SK-N-SH treated with all-trans-retinoic acid at 6 μM for 48 hours (cell line): ENCODE data around the gene RETREG3.

ENCODE experiments used
- ATAC-seq: fragments of 200-7000 bp; cut with Tn5 transposase; 3 replicates; pipeline ENCODE4 v1.9.1; 2020; ENCODE audit warnings: mild to moderate bottlenecking, moderate library complexity
- BACH2 ChIP-seq: fragments of 250-450 bp; sonication (Bioruptor Pico); IDR thresholded peaks from 2 replicates; pipeline ENCODE4 v1.9.0; 2021; ENCODE audit warnings: mild to moderate bottlenecking, borderline replicate concordance
- CREB5 ChIP-seq: fragments of 250-450 bp; sonication (Bioruptor Pico); IDR thresholded peaks from 2 replicates; pipeline ENCODE4 v1.5.1; 2020; ENCODE audit warnings: low read depth, mild to moderate bottlenecking, moderate library complexity
- CSDC2 ChIP-seq: fragments of 250-450 bp; sonication (Bioruptor Pico); IDR thresholded peaks from 2 replicates; pipeline ENCODE4 v1.5.0; 2020; ENCODE audit warnings: mild to moderate bottlenecking, moderate library complexity
- CSRNP3 ChIP-seq: fragments of 250-450 bp; sonication (Bioruptor Pico); IDR thresholded peaks from 2 replicates; pipeline ENCODE4 v1.5.1; 2021; ENCODE audit warnings: mild to moderate bottlenecking, moderate library complexity
- ESRRG ChIP-seq: fragments of 250-450 bp; sonication (Bioruptor Pico); IDR thresholded peaks from 2 replicates; pipeline ENCODE4 v1.6.1; 2021; ENCODE audit warnings: mild to moderate bottlenecking
- GLIS3 ChIP-seq: fragments of 250-450 bp; sonication (Bioruptor Pico); IDR thresholded peaks from 2 replicates; pipeline ENCODE4 v1.5.0; 2020; ENCODE audit warnings: mild to moderate bottlenecking, moderate library complexity
- ISL1 ChIP-seq: fragments of 250-450 bp; sonication (Bioruptor Pico); IDR thresholded peaks from 2 replicates; pipeline ENCODE4 v2.1.2; 2022; ENCODE audit warnings: mild to moderate bottlenecking, moderate library complexity
- PPARA ChIP-seq: fragments of 250-450 bp; sonication (Bioruptor Pico); IDR thresholded peaks from 2 replicates; pipeline ENCODE4 v1.5.0; 2020; ENCODE audit warnings: mild to moderate bottlenecking, borderline replicate concordance
- RARB ChIP-seq: fragments of 250-450 bp; sonication (Bioruptor Pico); IDR thresholded peaks from 2 replicates; pipeline ENCODE4 v1.8.0; 2021; ENCODE audit warnings: mild to moderate bottlenecking, moderate library complexity
- SNAI2 ChIP-seq: fragments of 250-450 bp; sonication (Bioruptor Pico); IDR thresholded peaks from 2 replicates; pipeline ENCODE4 v1.5.0; 2020; ENCODE audit warnings: mild to moderate bottlenecking, moderate library complexity
- TCF4 ChIP-seq: fragments of 250-450 bp; sonication (Bioruptor Pico); IDR thresholded peaks from 2 replicates; pipeline ENCODE4 v1.8.0; 2021; ENCODE audit warnings: mild to moderate bottlenecking, moderate library complexity, borderline replicate concordance
- ZC3H10 ChIP-seq: fragments of 250-450 bp; sonication (Bioruptor Pico); IDR thresholded peaks from 2 replicates; pipeline ENCODE4 v1.5.1; 2021; ENCODE audit warnings: mild to moderate bottlenecking, moderate library complexity
- ZFP3 ChIP-seq: fragments of 250-450 bp; sonication (Bioruptor Pico); IDR thresholded peaks from 2 replicates; pipeline ENCODE4 v1.5.0; 2020; ENCODE audit warnings: mild to moderate bottlenecking, moderate library complexity
- ZFP30 ChIP-seq: fragments of 450-650 bp; formaldehyde crosslinking; IDR thresholded peaks from 2 replicates; pipeline ENCODE4 v1.5.0; 2022; ENCODE audit warnings: mild to moderate bottlenecking, moderate library complexity
- ZNF565 ChIP-seq: fragments of 450-650 bp; formaldehyde crosslinking; conservative IDR thresholded peaks from 2 replicates; pipeline ENCODE4 v1.5.0; 2020; ENCODE audit warnings: low read depth, mild to moderate bottlenecking, moderate library complexity
- ZNF8 ChIP-seq: fragments of 450-650 bp; formaldehyde crosslinking; IDR thresholded peaks from 2 replicates; pipeline ENCODE4 v1.5.0; 2020; ENCODE audit warnings: mild to moderate bottlenecking, moderate library complexity
- TF ChIP-seq, protein P1 (sequence below): fragments of 250-450 bp; sonication (Bioruptor Pico); IDR thresholded peaks from 2 replicates; pipeline ENCODE4 v1.5.0; 2020; ENCODE audit warnings: mild to moderate bottlenecking, moderate library complexity
- TF ChIP-seq, protein P2 (sequence below): fragments of 250-450 bp; sonication (Bioruptor Pico); IDR thresholded peaks from 2 replicates; pipeline ENCODE4 v1.8.0; 2021; ENCODE audit warnings: low read depth, mild to moderate bottlenecking, moderate library complexity, borderline replicate concordance
- TF ChIP-seq, protein P3 (sequence below): fragments of 250-450 bp; sonication (Bioruptor Pico); IDR thresholded peaks from 2 replicates; pipeline ENCODE4 v1.8.0; 2020; ENCODE audit warnings: mild to moderate bottlenecking, moderate library complexity, borderline replicate concordance

RETREG3 gene

DNA sequence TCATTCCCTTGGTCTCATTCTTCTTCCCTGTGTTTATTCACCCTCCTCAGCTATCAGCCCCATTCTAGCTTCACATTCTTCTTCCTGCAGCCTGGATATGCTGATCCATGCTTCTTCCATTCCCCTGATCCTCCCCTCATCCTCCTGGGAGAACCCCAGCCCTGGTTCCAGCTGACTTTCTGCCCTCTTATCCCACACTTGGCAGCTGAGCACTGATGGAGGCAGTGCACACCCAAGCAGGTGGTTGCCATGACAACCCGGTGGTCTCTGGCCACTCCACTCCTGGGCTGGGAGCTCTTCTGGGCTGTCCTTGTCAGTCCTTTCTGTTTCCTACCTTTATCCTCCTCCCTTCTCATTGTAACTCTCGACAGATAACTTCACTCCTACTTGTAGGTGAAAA lies 33.2 kb upstream of the RETREG3 start (continued):
- TF ChIP-seq, protein P1, sequence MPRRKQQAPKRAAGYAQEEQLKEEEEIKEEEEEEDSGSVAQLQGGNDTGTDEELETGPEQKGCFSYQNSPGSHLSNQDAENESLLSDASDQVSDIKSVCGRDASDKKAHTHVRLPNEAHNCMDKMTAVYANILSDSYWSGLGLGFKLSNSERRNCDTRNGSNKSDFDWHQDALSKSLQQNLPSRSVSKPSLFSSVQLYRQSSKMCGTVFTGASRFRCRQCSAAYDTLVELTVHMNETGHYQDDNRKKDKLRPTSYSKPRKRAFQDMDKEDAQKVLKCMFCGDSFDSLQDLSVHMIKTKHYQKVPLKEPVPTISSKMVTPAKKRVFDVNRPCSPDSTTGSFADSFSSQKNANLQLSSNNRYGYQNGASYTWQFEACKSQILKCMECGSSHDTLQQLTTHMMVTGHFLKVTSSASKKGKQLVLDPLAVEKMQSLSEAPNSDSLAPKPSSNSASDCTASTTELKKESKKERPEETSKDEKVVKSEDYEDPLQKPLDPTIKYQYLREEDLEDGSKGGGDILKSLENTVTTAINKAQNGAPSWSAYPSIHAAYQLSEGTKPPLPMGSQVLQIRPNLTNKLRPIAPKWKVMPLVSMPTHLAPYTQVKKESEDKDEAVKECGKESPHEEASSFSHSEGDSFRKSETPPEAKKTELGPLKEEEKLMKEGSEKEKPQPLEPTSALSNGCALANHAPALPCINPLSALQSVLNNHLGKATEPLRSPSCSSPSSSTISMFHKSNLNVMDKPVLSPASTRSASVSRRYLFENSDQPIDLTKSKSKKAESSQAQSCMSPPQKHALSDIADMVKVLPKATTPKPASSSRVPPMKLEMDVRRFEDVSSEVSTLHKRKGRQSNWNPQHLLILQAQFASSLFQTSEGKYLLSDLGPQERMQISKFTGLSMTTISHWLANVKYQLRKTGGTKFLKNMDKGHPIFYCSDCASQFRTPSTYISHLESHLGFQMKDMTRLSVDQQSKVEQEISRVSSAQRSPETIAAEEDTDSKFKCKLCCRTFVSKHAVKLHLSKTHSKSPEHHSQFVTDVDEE: no peak
- TF ChIP-seq SNAI2: no peak
- TF ChIP-seq TCF4 (CRISPR knock-in tag): no peak
- TF ChIP-seq CSRNP3 (CRISPR knock-in tag): no peak
- no peak for TF ChIP-seq CSDC2 (CRISPR knock-in tag)
- TF ChIP-seq, all 23 proteins: peak for 0

GRCh38 chr17:42640121-42640520 lies 30.9 kb upstream of the RETREG3 start:
- ATAC-seq: no peak
- TF ChIP-seq ZNF565 (CRISPR knock-in tag) (no peak), CSRNP3 (CRISPR knock-in tag) (no peak), RARB (CRISPR knock-in tag) (no peak), BACH2 (no peak), ISL1 (no peak), SNAI2 (no peak), ZFP3 (CRISPR knock-in tag) (no peak), ZNF8 (CRISPR knock-in tag) (no peak), ESRRG (CRISPR knock-in tag) (no peak), PPARA (CRISPR knock-in tag) (no peak), ZFP30 (CRISPR knock-in tag) (no peak)
- TF ChIP-seq, protein P1: no peak
- TF ChIP-seq, protein P2, sequence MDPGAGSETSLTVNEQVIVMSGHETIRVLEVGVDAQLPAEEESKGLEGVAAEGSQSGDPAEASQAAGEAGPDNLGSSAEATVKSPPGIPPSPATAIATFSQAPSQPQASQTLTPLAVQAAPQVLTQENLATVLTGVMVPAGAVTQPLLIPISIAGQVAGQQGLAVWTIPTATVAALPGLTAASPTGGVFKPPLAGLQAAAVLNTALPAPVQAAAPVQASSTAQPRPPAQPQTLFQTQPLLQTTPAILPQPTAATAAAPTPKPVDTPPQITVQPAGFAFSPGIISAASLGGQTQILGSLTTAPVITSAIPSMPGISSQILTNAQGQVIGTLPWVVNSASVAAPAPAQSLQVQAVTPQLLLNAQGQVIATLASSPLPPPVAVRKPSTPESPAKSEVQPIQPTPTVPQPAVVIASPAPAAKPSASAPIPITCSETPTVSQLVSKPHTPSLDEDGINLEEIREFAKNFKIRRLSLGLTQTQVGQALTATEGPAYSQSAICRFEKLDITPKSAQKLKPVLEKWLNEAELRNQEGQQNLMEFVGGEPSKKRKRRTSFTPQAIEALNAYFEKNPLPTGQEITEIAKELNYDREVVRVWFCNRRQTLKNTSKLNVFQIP: no peak
- TF ChIP-seq, protein P3, sequence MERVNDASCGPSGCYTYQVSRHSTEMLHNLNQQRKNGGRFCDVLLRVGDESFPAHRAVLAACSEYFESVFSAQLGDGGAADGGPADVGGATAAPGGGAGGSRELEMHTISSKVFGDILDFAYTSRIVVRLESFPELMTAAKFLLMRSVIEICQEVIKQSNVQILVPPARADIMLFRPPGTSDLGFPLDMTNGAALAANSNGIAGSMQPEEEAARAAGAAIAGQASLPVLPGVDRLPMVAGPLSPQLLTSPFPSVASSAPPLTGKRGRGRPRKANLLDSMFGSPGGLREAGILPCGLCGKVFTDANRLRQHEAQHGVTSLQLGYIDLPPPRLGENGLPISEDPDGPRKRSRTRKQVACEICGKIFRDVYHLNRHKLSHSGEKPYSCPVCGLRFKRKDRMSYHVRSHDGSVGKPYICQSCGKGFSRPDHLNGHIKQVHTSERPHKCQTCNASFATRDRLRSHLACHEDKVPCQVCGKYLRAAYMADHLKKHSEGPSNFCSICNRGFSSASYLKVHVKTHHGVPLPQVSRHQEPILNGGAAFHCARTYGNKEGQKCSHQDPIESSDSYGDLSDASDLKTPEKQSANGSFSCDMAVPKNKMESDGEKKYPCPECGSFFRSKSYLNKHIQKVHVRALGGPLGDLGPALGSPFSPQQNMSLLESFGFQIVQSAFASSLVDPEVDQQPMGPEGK: no peak

GRCh38 chr17:42639525-42640113 lies 30.4 kb upstream of the RETREG3 start:
- ATAC-seq: no peak
- TF ChIP-seq ZFP3 (CRISPR knock-in tag) (no peak), ZC3H10 (CRISPR knock-in tag) (no peak), CSRNP3 (CRISPR knock-in tag) (no peak), ZNF565 (CRISPR knock-in tag) (no peak), TCF4 (CRISPR knock-in tag) (no peak), CREB5 (CRISPR knock-in tag) (no peak), GLIS3 (no peak), RARB (CRISPR knock-in tag) (no peak)
- TF ChIP-seq, protein P1: no peak
